T follicular helper cell (primary cell): ENCODE data around the gene EHHADH.
"Not testable (repeated sequence)": the region's sequence is repeated elsewhere in the genome, so short reads cannot be mapped to it uniquely, and the experiment has no call there.

Experiments used
- DNase-seq: peaks from one replicate; pipeline ENCODE4 v3.0.0-alpha.2; 2020; ENCODE audit warnings: low read depth

The EHHADH gene

GRCh38 chr3:185251272-185251671, 2.6 kb downstream of the EHHADH start:
- no peak for DNase-seq

DNA sequence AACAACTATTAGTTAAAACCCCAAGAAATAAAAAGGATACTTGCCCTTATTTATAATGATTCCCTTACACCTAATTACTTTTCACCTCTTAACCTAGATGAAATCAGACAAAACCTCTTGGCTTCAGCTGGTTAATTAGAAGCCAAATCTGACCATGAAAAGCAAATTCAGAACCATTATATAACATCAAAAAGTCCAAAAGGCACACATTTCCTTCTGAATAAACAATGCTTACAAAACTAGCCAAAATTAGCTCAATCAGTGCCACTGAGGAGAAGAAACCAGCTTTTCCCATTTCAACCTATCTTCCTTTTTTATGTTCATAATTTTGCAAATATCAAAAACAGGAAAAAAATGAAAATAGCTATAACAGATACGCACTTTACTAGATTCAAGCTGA, 3.2 kb downstream of the EHHADH start:
- no peak for DNase-seq

DNA sequence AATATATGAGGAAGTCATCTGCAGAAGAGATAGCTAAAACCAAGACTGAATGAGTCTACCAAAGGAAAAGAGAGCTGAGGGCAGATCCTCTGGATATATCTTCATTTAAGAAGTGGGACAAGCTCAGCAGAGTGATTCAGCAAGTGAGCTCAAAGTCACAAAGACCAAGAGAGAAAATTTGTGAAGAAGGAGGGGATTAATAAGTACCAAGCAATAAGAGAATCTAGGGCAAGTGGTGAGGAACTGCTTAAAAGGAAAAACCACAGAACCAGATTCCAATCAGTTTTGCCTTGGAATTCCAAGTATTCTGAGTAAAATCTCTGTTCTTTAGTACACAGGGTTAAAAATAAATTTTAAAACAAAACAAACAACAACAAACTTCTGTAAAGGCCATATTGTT, 3.6 kb downstream of the EHHADH start:
- DNase-seq: no peak

DNA sequence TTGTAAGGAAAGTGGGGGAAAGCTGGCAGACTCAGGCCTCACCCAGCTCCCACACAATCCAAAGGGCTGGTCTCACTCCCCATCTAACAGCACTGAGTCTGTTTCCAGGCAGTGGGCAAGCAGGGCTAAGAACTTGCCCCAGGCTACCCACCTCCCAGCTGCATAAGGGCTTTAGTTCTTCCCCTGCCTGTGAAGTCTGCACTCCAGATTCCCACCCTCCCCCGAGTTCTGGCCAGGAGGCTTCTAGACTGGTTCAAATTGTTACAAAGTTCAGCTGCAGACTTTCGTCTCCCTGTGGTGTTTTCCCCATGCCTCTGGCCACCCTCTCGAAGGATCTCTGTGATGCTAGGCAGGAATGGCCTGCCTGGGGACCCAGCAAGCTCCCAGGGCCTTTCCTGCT, 11.2 kb downstream of the EHHADH start:
- DNase-seq: no peak

DNA sequence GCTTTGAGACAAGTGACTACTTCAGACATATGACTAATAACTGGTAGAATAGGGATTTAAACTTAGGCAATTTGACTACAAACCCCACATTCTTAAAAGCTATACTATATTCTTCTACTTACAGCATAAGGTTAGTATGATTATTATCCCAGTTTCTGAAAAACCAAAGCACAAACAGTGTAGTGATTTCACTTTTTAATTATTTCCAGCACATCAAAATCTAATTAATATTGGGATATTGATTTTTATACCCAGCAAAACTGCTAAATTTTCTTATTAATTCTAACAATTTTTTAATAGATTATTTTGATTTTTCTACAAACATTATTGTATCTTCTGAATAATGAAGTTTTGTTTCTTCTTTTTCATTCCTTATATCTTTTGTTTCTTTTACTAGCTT, 16.9 kb downstream of the EHHADH start:
- no peak for DNase-seq

DNA sequence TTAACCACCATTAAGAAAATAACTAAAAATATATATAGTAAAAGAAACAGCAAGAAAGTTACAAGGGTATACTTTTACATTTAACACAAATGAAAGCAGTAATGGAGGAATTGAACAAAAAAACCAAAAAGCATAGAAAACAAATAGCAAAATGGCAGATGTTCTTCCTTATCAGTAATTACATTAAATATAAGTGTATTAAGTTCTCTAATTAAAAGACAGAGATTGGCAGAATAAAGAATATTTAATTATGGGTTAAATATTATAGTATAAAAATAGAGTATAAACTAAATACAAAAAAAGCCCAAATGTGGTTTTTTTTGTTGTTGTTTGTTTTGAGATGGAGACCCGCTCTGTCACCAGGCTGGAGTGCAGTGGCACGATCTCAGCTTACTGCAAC, 20.5 kb downstream of the EHHADH start:
- no peak for DNase-seq

DNA sequence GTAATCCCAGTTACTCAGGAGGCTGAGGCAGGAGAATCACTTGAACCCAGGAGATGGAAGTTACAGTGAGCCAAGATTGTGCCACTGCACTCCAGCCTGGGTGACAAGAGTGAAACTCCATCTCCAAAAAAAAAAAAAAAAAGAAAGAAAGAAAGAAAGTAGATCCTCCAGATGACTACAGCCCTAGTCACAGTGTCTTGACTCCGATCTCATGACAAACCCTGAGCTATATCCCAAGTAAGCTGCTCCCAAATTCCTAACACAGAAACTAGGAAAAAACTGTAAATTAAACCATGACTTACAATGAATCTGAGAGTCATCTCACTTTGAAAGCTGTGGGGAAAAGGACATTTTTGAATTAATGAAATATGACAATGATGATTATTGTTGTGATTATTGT, 27.3 kb downstream of the EHHADH start:
- not testable (repeated sequence) for DNase-seq

DNA sequence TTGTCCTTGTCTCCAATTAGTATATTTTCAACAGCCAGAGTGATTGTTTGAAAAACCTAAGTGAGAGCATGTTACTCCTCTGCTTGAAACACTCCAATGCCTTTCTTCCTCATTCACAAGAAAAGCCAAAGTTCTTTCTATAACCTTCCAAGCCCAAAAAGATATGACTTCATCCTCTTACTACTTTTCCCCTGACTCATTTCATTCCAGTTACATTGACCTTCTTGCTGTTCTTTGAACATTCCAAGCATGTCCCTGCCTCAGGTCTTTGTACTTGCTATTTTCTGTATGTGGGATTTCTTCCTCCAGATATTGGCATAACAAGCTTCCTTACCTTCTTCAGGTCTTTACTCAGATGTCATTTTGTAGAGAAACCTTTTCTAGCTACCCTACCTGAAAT, 28.3 kb downstream of the EHHADH start:
- no peak for DNase-seq

GRCh38 chr3:185225080-185225479, 28.8 kb downstream of the EHHADH start:
- no peak for DNase-seq

DNA sequence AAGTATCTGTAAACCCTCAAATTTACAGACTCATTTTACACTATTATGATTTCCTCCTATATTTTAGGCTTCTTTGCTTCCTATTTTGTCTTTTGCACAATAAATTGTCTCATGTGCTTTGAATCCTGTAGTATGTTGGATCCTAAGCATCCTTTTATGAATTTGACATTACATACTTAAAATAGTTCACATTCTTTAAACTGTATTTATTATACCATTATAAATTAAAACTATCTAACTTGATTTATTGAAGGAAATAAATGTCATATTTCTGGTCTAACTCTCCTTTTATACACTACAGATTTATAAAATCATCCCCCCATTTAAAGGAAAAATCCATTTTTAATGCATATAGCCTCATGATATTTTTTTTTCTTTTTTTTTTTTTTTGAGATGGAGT, 32.6 kb downstream of the EHHADH start:
- DNase-seq: no peak

GRCh38 chr3:185216607-185216958, 37.3 kb downstream of the EHHADH start:
- no peak for DNase-seq

GRCh38 chr3:185215873-185216606, 37.8 kb downstream of the EHHADH start:
- DNase-seq: no peak

GRCh38 chr3:185212559-185212958, 41.3 kb downstream of the EHHADH start:
- no peak for DNase-seq

DNA sequence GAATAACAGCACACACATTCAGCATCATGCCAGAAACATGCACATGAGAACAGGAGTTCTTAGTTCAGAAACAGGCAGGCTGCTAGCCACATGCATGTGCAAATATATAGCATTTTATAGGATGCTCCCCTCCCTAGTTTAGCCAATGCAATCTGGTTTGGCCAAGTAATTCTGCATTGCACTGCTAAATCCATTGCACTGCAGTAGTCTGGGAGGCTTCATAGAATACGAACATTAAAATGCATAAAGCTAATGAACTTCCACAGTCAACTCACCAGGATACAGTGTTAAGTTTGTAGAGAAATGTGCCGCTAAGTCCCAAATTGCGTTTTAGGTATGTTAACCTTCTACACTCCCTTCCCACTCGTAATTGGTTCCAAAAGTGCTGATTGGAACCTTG, 41.8 kb downstream of the EHHADH start:
- DNase-seq: no peak

DNA sequence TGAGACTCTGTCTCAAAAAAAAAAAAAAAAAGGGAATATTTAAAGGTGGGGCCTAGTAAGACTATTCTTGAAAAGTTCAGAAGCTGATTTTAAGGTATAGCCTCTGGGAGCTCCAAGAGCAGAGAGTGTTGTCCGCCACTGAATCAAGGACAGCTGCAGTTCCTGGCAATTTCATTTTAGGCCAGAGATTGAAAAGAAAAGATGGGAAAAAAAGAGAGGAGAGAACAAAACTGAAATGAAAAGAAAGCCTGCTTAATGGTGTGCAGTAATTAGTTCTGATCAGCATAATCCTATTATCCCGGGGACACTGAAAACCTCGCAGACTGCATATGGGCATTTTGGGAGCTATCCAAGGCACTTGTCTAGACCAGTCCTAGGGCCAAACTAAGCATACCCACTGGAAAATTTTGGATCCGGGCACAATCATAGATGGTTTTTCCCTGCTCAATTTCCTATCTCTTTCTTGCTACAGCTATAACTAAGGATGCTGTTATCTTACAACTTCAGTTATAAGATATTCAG, 43.2 kb downstream of the EHHADH start:
- DNase-seq: no peak

DNA sequence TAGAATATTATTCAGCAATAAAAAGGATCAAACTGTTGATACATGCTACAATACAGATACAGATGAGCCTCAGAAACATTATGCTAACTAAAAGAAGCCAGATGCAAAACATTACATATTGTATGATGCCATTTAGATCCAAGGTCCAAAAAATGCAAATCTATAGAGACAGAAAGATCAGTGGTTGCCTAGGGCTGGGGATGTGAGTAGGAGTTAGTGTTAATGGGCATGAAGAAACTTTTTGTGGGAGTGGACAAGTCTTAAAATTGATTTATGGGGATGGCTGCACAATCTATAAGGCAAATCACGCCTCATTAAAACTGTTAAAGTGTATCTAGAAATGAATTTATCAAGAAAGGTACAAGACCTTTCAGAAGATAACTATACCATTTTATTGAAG, 45.0 kb downstream of the EHHADH start:
- DNase-seq: no peak

DNA sequence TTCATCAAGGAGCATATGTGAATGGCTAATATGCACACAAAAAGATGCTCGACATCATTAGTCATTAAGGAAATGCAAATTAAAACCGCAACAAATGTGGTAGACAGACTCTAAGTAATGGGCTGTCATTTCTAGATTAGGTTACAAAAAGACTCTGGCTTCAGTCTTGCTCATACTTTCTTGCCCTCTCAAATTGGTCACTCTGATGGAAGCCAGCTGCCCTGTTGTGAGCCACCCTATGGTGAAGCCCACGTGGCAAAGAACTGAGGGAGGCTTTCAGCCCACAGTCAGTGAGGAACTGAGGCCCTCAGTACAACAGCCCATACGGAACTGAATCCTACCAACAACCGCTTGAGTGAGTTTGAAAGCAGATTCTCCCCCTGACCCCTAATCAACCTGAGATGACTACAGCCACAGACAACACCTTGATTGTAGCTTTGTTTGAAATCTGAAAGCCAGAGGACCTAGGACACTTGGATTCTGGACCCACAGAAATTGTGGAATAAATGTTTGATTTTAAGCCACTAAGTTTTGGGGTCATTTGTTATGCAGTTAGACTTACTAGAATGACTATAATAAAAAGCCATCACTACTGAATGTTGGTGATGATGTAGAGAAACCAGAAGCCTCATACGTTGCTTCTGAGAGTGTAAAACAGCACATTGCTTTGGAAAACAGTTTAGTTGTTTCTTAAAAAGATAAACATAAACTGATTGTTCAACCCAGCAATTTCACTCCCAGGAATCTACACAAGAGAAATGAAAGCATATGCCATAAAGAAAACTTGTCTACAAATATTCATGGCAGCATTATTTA, 45.7 kb downstream of the EHHADH start:
- no peak for DNase-seq

DNA sequence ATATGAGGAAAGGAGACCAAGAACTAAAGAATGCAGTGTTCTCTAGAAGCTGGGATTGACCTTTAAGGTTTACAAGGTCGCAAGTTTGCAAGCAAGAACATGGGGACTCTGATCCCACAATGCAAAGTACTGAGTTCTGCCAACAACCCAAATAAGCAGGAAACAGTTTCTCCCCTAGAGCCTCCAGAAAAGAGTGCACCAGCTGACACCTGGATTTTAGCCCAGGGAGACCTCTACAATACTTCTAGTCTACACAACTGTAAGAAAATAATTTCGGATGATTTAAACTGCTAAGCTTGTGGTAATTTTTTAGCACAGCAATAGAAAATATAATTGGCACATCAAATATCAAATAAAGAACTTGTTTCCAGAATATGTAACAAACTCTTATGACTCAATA, 46.4 kb downstream of the EHHADH start:
- DNase-seq: no peak

DNA sequence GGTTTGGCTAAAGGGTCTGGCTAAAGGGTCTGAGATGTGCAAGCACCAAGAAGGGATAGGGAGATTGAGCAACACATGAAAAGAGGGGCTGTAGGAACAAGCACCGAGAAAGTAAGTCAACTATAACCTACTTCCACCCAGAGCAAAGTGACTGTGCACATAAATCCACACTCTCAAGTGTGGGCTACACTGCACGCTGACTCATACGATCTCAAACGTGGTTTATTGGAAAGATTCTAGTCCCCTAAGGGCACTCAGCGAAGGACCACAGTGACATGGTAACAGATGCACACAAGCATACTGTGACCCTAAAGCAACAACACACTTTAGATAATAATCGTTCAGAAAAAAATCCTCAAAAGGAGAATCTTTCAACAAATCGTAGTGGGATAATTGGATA, 48.0 kb downstream of the EHHADH start:
- DNase-seq: no peak

DNA sequence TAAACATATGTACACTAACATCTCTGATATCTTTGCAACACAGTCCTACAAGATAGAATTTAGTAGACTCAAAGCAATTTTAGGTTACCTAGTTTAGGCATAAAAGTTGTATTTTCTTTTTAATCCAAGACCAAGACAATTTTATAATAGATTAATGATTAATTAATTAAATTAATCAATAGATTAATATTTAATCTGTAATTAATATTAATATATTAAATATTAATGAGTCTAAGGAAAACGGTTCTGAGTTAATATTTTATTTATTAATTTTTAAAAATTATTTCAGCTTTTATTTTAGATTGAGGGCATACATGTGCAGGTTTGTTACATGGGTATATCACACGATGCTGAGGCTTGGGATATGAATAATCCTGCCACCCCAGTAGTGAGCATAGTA, 49.0 kb downstream of the EHHADH start:
- DNase-seq: no peak

- no peak for DNase-seq
Observed at GRCh38 chr3:185200639-185201038, 53.2 kb downstream of the EHHADH start.

GRCh38 chr3:185199671-185200070, 54.2 kb downstream of the EHHADH start:
- DNase-seq: no peak

DNA sequence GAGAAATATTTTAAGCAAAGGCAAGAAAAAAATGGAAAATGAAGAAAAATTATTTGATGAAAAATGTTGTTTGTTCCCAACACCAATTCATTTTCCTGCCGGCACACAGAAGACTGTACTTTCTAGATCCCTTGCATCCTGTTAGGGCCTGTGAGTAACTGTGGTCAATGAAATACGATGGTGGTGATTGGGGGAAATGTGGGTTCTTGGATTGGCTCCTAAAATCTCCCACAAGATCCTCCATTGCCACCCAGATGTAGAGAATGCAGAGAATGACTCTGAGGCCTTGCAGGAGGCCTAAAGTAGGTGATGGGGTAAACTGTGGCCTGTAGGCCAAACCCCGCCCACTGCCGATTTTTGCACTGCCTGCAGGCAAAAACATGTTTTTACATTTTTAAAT, 54.6 kb downstream of the EHHADH start:
- no peak for DNase-seq
